ENCODE measurements around the gene PTTG1IP. TPM values are rescaled to one million over a fixed set of nuclear protein-coding genes. Genes with fewer than 3 reads are reported as not detected.

Gene PTTG1IP
- total RNA-seq, 1 donor from 2014 or later, result 88.6 TPM

DNA sequence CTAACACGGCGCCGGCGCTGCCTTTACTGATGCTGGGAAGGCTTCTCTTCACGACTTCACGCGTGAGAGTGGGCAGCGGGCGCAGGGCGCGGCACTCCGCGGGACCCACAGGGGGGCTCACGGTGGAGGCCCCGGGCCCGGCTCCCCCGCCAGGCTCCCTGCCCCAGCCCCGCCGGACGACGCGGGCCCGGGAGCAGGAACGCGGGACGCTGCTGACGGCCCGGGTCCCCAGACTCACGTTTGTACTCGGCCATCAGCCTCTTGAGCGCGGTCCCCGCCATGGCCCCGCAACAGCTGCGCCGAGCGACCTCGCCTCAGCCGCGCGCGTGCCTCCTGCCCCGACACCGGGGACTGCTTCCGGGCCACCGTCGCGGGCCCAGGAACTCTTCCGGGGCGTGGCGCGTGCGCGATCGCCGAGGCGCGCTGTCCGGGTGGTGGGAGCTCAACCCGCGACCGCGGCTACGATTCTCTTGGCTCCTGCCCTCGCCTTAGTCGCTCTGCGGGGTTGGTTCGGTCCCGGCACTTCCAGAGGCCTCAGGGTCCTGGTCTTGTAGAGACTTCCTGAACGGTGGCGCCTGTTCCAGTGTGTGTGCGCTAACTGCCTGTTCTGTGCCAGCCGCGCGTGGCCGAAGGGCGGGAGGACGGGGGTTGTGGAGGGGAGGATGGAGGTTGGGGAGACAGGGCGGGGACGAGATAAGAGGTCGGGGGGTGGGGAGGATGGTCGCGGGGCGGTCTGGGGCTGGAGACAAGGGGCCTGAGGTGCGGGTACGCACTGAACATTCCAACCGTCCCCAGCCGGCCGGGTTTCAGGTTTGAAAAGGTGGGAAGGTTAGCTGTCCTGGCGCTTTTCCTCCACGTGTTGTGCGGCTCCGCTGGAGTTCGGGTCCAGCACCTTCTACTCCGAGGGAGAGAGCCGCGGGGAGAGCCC lies 71.8 kb downstream of the PTTG1IP start, which contains the start of gene UBE2G2:
Gene UBE2G2 (minus strand): TSS at position 353 of the 928 bp plus-strand sequence. CDS start 72 bp downstream, at position 281.
- DNase-seq, result peak; percentile 38

DNA sequence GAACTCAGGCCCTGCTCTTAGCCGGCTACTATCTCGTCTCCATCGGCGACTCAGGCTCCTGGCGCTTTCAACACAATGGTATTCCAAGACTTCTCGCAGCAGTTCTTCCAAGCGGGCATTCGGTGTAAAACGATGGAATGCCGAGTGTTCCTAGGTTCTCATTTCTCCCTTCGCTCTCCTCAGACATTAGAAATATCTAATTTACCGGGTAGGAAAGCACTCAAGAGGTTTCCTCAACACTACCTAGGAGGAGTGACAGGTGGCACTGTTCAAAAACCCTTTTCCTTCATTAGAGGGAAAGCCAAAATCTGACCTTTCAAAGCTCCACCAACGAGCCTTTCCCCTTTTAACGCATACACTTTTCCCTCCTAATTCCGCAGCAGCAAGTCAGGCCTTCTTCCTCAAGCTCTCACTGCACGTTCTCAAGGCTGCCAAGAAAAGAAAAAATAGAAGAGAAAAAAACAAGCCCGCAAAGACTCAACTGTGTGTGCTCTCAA lies 72.5 kb downstream of the PTTG1IP start:
- DNase-seq, result no peak

DNA sequence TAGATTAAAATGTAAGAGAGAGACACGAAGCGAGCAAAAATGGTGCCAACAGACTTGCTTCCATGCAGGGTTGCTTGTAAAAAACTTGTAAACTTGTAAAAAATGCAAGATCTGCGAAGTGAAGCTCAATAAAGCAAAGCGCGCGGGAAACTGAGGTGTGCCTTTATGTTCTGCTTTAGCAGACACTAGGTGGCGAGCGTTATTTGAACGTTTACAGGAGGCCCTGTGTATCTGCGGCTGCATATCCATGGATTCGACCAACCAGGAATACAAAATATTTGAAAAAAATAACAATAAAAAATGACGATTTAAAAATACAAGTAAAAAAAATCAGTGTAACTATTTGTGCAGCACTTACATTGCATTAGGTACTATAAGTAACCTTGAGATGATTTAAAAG lies 73.4 kb downstream of the PTTG1IP start:
- DNase-seq, result no peak

DNA sequence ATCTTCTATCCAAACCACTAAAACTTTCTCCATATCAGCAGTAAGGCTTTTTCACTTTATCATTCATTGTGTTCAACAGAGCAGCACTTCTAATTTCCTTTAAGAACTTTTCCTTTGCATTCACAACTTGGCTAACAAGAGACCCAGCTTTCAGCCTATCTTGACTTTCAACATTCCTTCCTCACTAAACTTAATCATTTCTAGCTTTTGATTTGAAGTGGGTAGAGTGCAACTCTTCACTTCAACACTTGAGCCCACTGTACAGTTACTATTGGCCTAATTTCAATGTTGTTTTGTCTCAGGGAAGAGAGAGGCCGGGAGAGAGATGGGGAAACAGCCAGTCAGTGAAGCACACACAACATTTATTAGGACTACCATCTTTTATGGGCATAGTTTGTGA lies 73.8 kb downstream of the PTTG1IP start:
- no peak for DNase-seq

Other genes with a start within 250 kb of the PTTG1IP start
- 0.20 TPM for gene KRTAP10-9, start 246.6 kb downstream of the PTTG1IP start, total RNA-seq
- gene KRTAP10-10, start 236.3 kb downstream of the PTTG1IP start, total RNA-seq, result 0.49 TPM
- 0.69 TPM for gene KRTAP10-11, start 227.3 kb downstream of the PTTG1IP start, total RNA-seq
- gene KRTAP12-4, start 219.0 kb downstream of the PTTG1IP start, total RNA-seq, result not detected
- gene KRTAP12-3, start 215.8 kb downstream of the PTTG1IP start, total RNA-seq, result not detected
- 1.5 TPM for gene KRTAP12-2, start 206.8 kb downstream of the PTTG1IP start, total RNA-seq
- gene KRTAP12-1, start 191.5 kb downstream of the PTTG1IP start, total RNA-seq, result 2.0 TPM
- gene KRTAP10-12, start 176.5 kb downstream of the PTTG1IP start, total RNA-seq, result not detected
- gene TSPEAR, start 162.1 kb downstream of the PTTG1IP start, total RNA-seq, result 4.1 TPM
- gene UBE2G2, start 71.9 kb downstream of the PTTG1IP start, total RNA-seq, result 65.8 TPM
- gene SUMO3, start 55.6 kb downstream of the PTTG1IP start, total RNA-seq, result 33.1 TPM
- gene ITGB2, start 47.2 kb upstream of the PTTG1IP start, total RNA-seq, result 22.5 TPM
- gene SLX9, start 66.3 kb upstream of the PTTG1IP start, total RNA-seq, result 10.0 TPM
- 28.3 TPM for gene ADARB1, start 200.9 kb upstream of the PTTG1IP start, total RNA-seq

All from skin of body (tissue), 2 donors.